GM19025 (cell line): ENCODE results near the gene ITGA11.
"Not testable (repeated sequence)": the region's sequence is repeated elsewhere in the genome, so short reads cannot be mapped to it uniquely, and the experiment has no call there.

Experiments used
- ATAC-seq: cut with Tn5 transposase; IDR thresholded peaks from one replicate; pipeline ENCODE4 v1.9.1; 2021; ENCODE audit warnings: mild to moderate bottlenecking, low read depth, moderate library complexity; ENCODE audit not compliant: unreplicated experiment

The ITGA11 gene

DNA sequence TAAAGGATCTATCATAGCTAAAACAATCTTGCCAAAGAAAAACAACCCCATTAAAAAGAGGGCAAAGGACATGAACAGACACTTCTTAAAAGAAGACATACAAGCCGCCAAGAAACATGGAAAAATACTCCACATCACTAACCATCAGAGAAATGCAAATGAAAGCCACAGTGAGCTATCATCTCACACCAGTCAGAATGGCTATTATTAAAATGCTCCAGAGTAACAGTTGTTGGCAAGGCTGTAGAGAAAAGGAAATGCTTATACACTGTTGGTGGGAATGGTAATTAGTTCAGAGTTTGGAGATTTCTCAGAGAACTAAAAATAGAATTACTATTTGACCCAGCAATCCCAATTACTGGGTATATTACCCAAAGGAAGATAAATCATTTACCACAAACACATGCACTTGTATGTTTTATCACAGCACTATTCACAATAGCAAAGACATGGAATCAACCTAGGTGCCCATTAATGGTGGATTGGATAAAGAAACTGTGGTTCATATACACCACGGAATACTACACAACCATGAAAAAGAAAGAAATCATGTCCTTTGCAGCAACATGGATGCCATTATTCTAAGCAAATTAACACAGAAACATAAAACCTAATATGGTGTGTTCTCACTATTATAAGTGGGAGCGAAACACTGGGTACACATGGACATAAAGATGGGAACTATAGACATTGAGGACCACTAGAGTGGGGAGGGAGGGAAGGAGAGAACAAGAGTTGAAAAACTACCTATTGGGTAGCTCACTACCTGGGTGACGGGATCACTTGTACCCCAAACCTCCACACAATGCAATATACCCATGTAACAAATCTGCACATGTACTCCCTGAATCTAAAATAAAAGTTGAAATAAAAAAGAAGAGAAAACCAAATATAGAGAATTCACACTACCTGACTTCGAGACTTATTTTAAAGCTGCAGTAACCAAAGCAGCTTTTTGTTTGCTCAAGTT lies 32.6 kb downstream of the ITGA11 start:
- ATAC-seq: no peak

DNA sequence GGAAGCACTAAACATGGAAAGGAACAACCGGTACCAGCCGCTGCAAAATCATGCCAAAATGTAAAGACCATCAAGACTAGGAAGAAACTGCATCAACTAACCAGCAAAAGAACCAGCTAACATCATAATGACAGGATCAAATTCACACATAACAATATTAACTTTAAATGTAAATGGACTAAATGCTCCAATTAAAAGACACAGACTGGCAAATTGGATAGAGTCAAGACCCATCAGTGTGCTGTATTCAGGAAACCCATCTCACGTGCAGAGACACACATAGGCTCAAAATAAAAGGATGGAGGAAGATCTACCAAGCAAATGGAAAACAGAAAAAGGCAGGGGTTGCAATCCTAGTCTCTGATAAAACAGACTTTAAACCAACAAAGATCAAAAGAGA lies 34.0 kb downstream of the ITGA11 start:
- ATAC-seq: not testable (repeated sequence)

DNA sequence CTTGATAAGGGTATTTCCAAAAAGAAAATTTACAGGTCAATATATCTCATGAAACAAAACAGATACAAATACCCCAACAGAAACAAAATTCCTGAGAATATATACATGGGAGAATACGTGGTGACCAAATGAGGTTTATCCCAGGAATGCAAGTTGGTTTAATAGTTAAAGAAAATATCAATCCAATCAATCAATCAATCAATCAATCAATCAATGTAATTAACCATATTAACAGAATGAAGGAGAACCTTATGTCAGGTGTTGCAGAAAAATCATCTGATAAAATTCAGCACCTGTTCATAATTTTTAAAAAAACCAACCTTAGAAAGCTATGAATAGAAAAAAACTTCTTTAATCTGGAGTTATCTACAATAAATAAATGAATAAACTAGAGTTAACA lies 35.9 kb downstream of the ITGA11 start:
- no peak for ATAC-seq

DNA sequence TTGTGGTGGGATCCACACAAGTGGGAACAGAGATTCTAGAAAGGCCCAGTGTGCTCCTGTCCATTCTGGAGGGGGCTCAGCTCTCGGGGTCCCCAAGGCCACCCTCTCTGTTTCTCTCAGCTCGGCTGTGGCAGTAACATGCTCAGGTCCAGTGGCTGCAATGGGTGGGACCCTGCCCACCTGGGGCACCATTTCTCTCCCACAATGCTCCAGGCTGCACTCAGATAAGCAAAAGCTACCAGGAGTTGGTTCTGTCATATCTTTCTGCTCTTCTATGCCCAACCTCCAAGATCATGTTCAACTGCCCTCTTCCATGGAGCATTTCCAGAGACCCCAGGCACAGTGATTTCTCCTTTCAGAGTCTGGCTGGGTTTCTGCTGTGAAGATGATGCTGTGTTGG lies 40.8 kb downstream of the ITGA11 start:
- ATAC-seq: no peak

DNA sequence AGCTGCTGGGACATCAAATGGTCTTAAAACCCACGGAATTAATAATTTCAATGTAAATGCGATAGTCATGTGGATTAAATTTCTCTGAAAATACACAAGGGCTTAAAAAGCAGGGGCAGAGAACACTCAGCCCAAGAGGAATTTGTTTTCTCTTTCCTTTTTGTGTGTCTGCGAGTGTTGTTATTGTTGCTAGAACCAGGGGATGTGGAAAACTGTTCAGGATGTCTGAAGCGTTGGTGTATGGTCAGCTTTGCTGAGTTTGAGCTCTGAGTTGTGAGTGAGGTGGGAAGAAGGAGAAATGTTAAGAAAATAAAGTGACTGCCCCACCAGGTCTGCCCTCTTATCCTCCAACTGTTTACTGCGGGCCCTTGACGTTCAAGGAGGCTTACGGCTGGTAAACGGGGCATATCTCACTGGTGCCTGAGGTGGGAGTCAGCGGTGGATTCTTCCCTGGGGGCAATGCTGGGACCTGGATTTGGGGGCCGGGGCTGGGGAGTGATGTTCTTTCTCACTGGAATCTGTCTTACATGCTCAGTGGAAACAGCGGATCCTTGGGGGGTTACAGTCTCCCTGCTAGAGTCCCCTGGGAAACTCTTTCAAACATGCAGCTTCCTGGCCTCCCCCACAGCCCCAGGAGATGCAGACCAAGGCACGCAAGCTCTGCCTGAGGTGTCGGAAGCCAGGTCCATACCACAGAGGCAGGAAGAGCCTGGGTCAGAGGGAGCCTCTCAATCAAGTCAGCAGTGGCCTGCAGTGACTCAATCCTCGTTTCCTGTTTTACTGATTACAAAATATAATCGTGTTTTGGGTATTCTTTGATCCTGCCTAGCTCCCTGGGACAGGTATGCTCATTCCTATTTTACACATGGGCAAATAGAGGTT lies 41.8 kb downstream of the ITGA11 start:
- ATAC-seq: peak; percentile 72

DNA sequence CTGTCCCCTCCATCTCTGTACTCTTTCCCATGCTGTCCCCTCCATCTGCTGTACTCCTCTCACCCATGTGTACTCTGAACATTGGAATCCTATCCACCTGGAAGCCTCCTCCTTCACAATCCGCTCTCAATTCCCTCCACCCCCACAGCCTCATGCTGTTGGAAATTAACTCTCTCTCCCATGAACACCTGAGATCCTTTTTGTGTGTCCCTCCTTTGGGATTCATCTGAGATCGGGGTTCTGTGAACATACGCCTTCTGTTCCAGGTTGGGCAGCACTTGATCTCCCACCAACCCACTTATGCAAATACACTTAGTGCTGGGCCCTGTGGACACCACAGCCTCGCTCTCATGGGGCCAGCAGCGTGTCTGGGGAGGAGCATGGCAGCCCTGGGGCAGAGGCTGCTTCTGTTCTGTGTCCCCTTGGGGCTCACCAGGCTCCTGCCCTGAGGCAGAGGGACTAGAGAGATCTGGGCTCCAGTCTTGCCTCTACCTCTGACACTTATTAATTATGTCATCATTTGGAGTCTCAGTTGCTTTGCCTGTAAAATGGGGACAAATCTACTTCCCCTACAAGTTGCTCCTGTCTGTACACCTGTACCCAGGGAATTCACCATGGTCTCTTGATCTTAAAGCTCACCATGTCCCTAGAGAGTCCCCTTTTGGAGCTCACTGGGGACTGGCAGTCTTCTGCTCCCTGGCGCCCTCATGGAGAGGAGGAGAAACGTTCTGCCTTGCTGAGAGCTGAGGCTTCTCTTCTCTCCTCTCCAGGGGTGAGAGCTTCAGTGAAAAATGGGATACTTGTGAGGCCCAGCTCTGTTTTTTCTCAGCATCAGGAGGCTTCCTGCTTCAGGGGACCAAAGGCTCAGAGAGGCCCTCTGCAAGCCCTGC lies 42.7 kb downstream of the ITGA11 start:
- no peak for ATAC-seq

DNA sequence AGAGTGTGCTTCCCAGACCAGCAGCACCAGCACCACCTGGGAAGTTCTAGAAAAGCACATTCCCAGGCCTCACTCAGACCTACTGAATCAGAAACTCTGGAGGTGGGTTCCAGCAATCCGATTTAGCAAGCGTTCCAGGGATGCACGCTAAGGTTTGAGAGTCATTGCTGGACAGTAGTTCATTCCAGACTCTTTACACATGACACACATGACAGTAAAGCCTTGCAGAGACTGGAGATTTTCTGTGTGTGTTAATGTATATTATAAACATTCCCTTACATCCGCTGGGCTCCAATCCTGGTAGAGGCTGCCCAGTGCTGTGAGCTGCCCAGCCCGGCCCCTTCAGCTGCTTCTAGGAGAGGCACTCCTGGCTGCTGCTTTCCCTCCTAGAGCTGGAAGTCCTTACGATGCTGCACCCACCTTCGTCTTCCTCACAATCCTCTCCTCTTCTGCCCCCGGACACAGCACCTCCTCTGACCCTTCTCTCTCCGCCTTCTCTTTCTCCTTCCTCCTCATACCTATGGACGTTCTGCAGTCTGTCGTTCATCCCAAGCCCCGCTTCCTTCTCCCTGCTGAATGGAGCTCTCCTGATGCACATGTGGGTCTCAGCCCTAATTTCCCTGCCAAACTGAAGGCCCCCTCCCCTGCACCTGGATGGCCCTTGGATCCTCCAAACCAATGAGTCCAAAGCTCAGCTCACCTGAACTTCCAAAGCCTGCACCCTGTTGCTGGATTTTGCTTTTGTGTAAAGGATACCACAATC lies 44.4 kb downstream of the ITGA11 start:
- ATAC-seq: no peak

DNA sequence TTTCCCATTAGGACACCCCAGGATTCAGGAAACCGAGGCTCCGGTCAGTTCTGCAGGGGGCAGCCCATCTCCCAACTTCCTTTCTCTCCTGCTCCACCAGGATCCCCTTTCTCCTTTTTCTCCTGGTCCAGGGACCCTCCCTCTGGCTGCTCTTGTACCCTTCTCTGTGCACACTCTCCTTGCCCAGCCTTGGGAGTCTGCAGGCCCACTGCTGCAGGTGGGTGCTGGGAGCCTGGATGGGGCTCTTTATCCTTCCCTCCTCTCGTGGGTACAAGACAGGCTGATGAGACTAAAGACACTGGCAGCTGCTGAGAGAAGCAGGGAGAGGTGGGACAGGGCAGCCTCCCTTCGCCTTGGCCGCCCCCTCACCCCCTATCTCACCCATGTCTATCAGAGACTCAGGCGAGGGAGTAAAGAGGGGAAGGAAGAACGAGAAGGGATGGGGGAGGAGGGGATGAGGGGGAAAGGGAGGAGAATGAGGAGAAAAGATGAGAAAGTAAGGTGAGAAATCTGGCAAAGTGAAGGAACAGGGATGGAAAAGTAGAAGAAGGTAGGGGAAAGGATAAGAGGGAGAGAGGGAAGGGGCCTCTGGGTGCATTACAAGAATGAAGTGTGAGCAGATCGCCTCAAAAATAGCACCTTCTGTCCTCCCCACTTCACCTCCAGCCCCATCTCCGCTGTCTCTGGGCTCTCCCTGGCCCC lies 45.2 kb downstream of the ITGA11 start:
- no peak for ATAC-seq

DNA sequence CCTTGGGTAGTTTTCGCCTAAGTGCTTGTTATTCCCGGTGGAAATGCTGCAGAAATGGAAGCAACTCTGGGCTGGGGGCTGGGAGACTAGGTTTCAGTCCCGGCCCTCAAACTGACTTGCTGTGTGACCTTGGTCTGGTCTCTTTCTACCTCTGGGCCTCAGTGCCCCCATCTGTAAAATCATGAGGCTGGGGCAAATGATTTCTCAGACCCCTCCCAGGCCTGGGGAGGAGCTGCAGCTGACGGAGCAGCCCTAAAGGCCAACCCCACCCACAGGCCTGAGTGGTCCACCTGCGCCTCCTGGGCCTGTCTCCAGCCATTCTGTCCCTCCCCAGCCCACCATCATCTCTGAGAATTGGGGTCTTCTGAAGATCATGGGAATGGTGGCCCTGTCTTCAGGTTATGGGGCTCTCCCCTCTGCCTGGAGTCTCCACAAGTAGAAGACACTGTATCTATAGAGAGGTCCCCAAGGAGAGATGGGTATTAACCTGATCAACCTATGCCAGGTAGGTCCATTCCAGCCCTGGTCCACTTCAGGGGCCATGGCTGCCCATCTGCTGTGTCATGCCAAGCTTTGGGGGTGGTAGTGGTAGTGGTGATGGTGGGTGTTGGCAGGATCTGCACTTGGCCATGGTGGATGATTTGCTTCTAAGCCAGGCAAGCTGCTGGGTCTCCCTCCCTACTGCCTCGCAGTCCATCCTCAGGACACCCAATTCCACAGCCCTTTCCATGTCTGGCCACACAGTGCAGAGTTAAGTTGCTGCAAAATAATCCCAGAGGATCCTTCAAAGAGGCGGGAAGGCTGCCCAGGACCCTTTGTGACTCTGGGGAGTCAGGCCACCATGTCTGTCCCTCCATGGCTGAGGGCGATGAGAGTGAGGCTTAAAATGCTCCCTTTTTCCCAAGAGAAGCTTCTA lies 46.0 kb downstream of the ITGA11 start:
- ATAC-seq: no peak

DNA sequence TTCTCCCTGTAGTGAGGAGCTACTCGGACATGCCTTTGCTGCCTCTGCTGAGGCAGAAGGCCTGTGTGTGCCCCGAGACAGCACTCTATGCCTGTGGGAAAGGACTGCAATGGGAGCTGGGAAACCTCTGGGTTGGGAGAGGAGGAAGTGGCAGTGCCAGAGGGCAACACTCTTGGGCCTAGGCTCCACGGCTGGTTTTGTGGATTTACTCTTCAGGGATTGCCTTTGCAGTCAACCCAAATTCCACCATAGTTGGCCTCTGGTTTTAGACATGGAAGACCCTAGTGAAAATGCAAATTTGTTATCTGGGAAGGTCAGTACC lies 46.8 kb downstream of the ITGA11 start:
- no peak for ATAC-seq

DNA sequence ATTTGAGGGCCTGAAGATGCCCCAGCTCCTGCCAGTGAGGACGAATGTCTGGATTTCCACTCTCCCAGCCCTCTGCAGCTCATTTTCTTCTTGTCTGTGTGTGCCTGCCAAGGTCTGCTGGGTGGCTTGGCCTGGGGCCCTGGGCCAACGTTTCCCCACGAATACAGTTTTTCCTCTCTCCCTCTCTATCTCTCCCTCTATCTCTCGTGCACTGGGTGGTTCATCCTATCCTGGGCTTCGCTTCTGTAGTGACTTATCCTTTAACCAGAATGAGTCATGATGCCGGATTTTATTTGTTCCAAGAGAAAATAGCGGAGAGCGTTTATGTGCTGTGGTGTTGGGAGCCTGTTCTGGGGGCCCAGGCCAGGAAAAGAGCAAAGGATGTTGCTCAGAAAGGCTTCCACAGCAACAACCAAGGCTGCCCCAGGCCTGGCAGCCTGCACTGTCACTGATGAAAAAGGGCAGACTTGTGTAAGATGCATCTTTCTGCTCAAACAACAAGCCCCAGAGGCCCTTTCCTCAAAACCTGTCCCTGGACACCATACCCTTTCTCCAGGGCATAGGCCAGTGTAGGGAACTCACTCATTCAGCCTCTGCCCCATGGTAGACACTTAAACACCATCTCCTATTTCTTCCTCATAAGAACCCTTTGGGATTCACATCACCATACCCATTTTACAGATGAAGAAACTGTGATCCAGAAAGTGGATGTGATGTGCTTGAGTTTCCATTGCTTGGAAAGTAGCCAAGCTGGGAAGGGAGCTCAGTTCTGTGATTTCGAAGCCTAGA lies 47.3 kb downstream of the ITGA11 start:
- no peak for ATAC-seq

DNA sequence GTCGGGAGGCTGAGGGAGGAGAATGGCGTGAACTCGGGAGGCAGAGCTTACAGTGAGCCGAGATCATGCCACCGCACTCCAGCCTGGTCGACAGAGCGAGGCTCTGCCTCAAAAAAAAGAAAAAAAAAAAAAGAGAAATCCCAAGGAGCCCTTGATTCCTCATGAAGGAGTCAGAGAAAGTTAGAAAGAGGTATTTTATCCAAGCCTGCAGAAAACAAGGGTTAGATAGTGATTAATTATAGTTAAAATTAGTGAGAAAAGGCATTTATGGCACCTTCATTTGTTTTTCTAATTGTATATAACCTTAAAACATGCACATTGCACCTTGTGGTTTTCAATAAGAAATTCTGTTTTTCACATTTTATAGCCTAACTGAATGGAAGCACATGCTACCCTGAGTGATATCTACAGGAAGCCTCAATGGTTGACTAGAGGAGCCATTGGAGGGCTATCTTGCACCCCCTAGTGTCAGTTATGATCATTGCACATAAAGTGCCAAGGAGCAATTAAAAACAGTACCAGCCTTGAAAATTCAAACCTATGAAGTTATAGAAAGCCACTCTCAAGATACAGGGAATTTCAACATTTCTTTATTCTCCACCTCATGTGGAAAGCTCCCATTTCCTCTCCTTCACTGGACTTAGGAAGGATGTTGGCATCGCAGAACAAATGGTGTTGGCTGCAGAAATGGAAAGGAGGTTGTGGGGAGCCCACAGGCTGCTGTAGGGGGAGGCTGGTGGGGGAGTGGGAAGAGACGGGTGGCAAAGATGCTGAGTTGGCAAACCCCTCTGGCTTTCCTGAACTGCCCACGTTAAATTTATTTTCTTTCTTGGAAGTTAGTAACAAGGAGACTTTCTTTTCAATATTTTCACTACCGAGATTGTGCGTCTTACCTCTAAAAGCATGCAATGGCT lies 48.5 kb downstream of the ITGA11 start:
- ATAC-seq: no peak

DNA sequence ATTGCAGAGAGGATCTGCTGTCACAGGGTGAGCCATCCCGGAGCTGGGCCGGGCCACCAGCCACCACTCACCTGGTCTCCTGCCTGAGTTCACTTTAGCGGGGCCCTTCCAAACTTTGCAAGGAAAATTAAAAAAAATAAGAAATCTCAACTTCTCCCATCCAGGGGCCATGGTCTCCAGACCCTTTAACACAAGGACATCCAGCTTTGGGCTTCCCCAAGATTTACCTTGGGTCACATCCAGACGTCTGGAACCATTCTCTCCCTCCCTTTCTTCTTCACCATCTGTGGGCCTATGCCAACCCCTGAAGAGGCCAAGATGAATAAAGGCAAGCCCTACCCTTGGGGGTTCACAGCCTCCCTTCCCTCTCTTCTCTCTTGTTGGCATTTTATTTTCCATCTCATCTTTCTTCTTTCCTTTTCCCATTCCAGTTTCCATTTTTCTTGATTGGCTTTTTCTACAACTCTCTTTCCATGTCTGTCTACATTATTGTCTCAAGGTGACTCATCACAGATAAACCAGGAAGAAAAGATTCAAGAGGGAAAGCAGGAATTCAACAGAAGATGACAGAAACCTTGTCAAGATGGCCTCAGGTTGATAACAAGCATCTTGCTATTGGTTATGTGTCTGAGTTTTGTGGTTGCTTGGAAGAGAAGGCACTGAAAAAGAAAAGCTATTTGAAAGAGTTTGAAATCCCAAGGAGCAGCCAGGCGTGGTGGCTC lies 49.5 kb downstream of the ITGA11 start:
- ATAC-seq: no peak

DNA sequence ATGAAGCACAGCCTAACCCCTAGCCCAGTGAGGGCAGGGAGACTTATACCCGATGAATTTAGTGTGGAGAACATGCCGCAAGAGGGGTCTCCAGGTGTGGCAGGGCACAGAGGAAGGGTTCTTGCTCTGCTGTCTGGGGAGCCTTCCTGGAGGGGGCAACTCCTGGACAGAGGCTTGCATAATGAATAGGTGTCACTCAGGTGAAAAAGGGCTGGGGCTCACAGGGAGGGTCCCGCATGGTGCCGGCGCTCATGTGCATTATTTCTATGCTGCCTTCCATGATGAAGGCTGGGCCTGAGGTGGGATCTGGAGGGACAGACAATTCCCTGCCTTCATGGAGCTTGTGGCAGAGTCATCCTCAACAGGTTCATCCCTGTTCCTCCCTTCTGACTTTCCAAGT lies 51.5 kb downstream of the ITGA11 start:
- ATAC-seq: no peak

DNA sequence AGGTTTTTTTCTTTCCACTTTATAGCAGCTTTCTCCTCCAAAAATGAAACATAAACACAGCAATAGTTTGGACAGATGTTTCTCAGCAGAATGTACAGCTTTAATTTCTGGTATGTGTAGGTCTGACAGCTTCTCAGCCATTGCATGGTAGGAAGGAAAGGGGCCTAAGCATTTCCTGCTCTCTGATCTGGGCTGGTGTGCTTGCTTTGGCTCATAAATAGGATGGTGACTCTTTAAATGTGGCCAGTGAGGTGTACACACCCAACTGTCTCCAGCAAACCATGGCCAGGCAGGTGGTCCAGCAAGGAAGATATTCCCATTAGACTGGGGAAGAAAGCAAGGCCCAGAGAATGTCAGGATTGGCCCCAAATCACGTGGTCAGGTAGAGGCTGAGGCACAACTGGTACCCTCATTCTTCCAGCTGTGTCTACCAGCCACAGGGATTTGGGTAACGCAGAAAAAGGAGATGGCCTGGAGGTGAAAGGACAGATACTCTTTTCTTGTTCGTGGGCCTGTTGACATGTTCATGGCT lies 52.1 kb downstream of the ITGA11 start:
- ATAC-seq: no peak
